Stimulated activated naive CD8-positive, alpha-beta T cell treated with anti-CD3 and anti-CD28 coated beads, Interleukin-15, amount 100 ng/mL, for 72 hours (primary cell): ENCODE results near the gene TYW1.
A peak's percentile ranks its signal among the peaks of the same experiment; 100 is the strongest.
"Not testable (repeated sequence)": the region's sequence is repeated elsewhere in the genome, so short reads cannot be mapped to it uniquely, and the experiment has no call there.

Experiments
- ATAC-seq: fragments of 150-1000 bp; cut with Tn5 transposase; 2 replicates; pipeline ENCODE4 v1.10.0; 2021; ENCODE audit warnings: mild to moderate bottlenecking, moderate library complexity
- DNase-seq, 2 donors: peaks; one replicate each; pipeline ENCODE4 v3.0.0; 2021 to 2022
- H3K27ac Mint-ChIP-seq, 2 donors: one replicate each; pipeline ENCODE4 v1.8.0; 2022; ENCODE audit warnings: mild to moderate bottlenecking in 2 of 2, mixed read lengths in 2 of 2, moderate library complexity in 2 of 2
- H3K27me3 Mint-ChIP-seq: one replicate; pipeline ENCODE4 v1.8.0; 2022; ENCODE audit warnings: mixed read lengths
- H3K4me1 Mint-ChIP-seq: one replicate; pipeline ENCODE4 v1.8.0; 2022; ENCODE audit warnings: mild to moderate bottlenecking, mixed read lengths
- H3K4me3 Mint-ChIP-seq, 2 donors: one replicate each; pipeline ENCODE4 v1.8.0; 2022; ENCODE audit warnings: mild to moderate bottlenecking in 2 of 2, mixed read lengths in 2 of 2, moderate library complexity in 1 of 2
- H3K9me3 Mint-ChIP-seq, 2 donors: one replicate each; pipeline ENCODE4 v1.8.0; 2022; ENCODE audit warnings: mixed read lengths in 2 of 2

Gene TYW1

GRCh38 chr7:67019562-67020390, 23.1 kb downstream of the TYW1 start:
- Mint-ChIP-seq H3K27me3 (no peaks in the 10 kb centered on the region), H3K27ac (no peak overlapping the region), H3K4me1 (no peaks in the 10 kb centered on the region), H3K9me3 (no peaks in the 10 kb centered on the region), H3K4me3 (no peak overlapping the region)
- DNase-seq = no peak
- peak; percentile 43 for ATAC-seq

GRCh38 chr7:67021260-67021659, 24.6 kb downstream of the TYW1 start:
- Mint-ChIP-seq H3K27me3 (no peaks in the 10 kb centered on the region), H3K9me3 (no peaks in the 10 kb centered on the region), H3K4me1 (no peaks in the 10 kb centered on the region), H3K4me3 (no peak overlapping the region), H3K27ac (no peak overlapping the region)
- DNase-seq (no peak), ATAC-seq (no peak)

DNA sequence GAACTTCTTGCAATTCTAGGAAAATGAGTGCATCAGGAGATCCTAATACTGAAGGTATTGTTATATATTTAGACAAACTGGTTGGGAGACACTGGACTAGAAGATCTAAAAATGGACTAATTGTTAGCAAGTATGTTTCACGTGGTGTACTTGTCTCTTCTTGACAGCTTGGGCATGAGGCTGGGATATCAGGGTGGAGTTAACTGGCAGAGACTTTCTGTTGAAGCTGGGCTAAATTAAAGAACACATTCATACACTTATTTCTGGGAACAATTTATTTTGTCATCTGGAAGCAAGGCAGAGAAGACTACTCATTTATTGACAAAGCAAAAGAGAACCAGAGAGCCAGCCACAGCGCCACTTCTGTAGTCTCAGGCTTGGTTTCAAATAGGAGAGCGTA, 25.9 kb downstream of the TYW1 start:
- no peak overlapping the region for H3K4me3 Mint-ChIP-seq
- H3K9me3 Mint-ChIP-seq = no peaks in the 10 kb centered on the region
- DNase-seq (no peak), ATAC-seq (no peak)
- H3K4me1 Mint-ChIP-seq = no peaks in the 10 kb centered on the region
- no peaks in the 10 kb centered on the region for H3K27me3 Mint-ChIP-seq
- no peak overlapping the region for H3K27ac Mint-ChIP-seq

DNA sequence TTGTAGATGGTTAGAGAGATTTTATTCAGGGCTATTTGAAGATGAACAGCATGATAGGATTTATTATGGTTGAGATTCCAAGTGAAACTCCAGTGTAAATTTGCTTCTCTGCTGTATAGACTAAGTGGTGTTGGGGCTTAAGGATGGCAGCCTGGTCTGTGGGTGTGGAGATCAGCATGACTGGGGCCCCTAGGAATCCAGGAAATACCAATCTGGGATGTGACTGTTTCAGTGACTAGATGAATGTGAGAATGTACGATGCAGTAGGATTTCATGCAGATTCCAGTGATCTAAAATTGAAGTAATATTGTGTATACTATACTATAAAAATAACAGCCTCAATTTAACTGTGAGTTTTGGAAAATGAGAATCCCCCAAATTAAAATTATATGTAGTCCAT, 28.8 kb downstream of the TYW1 start:
- not testable (repeated sequence) for H3K4me1 Mint-ChIP-seq, DNase-seq, ATAC-seq, H3K4me3 Mint-ChIP-seq, H3K27me3 Mint-ChIP-seq, H3K9me3 Mint-ChIP-seq, H3K27ac Mint-ChIP-seq

GRCh38 chr7:67031685-67032084, 35.1 kb downstream of the TYW1 start:
- not testable (repeated sequence) for ATAC-seq, DNase-seq, H3K9me3 Mint-ChIP-seq, H3K27ac Mint-ChIP-seq, H3K4me1 Mint-ChIP-seq, H3K4me3 Mint-ChIP-seq, H3K27me3 Mint-ChIP-seq

GRCh38 chr7:67033251-67033650, 36.6 kb downstream of the TYW1 start:
- Mint-ChIP-seq H3K4me1 (no peaks in the 10 kb centered on the region), H3K9me3 (no peaks in the 10 kb centered on the region), H3K27me3 (no peaks in the 10 kb centered on the region), H3K27ac (peak overlapping the region in 1 of 2 donors; percentile 34), H3K4me3 (no peak overlapping the region)
- no peak for ATAC-seq
- no peak for DNase-seq

- not testable (repeated sequence) for H3K4me3 Mint-ChIP-seq, ATAC-seq, H3K4me1 Mint-ChIP-seq, H3K27me3 Mint-ChIP-seq, DNase-seq, H3K27ac Mint-ChIP-seq, H3K9me3 Mint-ChIP-seq
Observed at GRCh38 chr7:67036432-67037395, 40.1 kb downstream of the TYW1 start.

- not testable (repeated sequence) for H3K4me3 Mint-ChIP-seq, H3K9me3 Mint-ChIP-seq, H3K4me1 Mint-ChIP-seq, ATAC-seq, H3K27ac Mint-ChIP-seq, H3K27me3 Mint-ChIP-seq, DNase-seq
Observed at GRCh38 chr7:67040832-67041231, 44.2 kb downstream of the TYW1 start.

DNA sequence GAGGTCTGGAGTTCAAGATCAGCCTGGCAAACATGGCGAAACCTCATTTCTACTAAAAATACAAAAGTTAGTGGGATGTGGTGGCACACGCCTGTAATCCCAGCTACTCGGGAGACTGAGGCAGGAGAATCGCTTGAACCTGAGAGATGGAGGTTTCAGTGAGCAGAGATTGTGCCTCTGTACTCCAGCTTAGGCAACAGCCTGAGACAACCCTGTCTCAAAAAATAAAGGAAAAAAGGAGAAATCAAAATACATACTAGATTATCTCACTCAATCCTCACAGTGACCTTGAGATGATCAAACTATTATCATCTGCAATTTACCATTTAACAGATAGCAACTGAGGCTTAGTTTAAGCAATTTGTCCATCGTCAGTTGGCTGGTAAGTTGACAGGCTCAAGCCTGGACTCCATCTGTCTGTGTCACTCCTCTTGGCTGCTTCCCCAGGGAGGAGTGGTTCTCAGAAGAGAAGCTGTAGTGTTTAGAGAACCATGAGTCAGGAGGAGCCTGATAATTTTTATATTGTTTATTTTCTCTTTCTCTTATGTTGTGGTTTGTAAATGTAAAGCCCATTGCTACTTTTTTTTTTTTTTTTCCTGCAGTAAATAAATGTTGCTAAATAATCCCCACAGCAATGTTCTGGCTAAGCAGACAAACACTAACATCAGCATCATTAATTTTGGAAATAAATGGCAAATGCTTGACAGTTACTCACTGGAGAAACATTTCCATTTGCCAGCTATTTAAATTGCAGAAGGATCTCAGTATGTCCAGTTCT, 46.3 kb downstream of the TYW1 start:
- H3K4me1 Mint-ChIP-seq, DNase-seq, H3K4me3 Mint-ChIP-seq, H3K27me3 Mint-ChIP-seq, ATAC-seq, H3K27ac Mint-ChIP-seq, H3K9me3 Mint-ChIP-seq: not testable (repeated sequence)

DNA sequence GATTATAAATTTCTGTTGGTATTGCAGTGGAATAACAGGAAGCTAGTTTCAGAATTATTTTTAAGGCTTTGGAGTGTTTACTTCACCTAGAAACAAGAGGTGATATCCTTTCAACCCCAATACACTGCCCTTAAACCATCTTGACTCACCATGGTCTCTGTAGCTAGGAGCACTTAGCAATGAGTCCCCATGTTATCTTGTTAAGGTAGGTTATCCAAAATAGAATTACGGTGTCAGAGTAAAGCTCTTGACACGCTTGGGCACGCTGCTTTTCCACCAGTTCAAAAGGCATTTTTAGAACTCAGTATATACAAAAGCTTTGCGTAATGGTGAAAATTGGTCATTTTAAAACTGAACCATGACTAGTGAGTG, 46.9 kb downstream of the TYW1 start:
- ATAC-seq, H3K27me3 Mint-ChIP-seq, H3K9me3 Mint-ChIP-seq, H3K4me3 Mint-ChIP-seq, DNase-seq, H3K4me1 Mint-ChIP-seq, H3K27ac Mint-ChIP-seq: not testable (repeated sequence)

DNA sequence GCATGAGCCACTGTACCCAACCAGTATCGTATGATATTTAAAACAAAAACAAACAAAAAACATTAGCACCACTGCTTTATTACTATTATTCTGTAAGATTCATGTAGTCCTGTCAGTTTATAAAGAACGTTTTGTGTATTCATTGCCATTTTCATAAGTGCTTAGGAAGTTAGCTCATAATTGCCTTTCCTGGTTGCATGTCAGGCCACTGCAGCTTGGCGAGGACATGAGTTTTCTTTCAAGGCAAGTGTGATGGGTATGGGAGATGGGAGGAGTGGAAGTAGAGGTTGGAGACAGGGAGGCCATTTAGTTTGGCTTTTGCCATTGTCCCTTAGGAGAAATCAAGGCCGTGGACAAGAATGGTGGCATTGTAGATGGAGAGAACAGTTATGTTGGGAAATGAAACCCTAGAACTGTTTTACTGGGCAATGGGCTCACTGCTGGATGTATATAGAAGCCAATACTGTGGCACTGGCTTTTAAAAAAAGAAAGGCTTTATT, 48.9 kb downstream of the TYW1 start:
- H3K4me1 Mint-ChIP-seq = no peaks in the 10 kb centered on the region
- no peak for DNase-seq
- no peaks in the 10 kb centered on the region for H3K9me3 Mint-ChIP-seq
- H3K27me3 Mint-ChIP-seq = no peaks in the 10 kb centered on the region
- no peak overlapping the region for H3K4me3 Mint-ChIP-seq
- H3K27ac Mint-ChIP-seq = peak overlapping the region in 1 of 2 donors; percentile 35
- ATAC-seq = no peak

DNA sequence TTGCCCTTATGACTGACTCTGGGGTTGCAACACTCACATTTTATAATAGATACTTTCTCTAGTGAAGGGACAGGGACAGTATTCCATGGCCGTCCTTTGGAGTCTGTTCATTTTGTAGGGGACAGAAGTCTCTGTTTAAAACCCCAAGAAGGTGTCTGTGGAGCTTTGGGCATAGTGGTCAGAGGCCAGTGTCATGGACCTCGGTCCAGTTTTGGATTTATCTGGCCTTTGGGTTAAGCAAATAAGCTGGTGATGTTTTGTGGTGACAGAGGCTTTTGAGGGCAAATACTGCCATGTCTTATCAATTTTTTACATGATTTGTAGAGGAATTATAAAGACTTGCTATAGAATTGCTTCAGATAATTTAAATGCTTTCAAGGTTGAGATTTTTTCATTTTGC, 50.2 kb downstream of the TYW1 start:
- H3K27me3 Mint-ChIP-seq, DNase-seq, H3K4me1 Mint-ChIP-seq, H3K4me3 Mint-ChIP-seq, H3K27ac Mint-ChIP-seq, H3K9me3 Mint-ChIP-seq, ATAC-seq: not testable (repeated sequence)

DNA sequence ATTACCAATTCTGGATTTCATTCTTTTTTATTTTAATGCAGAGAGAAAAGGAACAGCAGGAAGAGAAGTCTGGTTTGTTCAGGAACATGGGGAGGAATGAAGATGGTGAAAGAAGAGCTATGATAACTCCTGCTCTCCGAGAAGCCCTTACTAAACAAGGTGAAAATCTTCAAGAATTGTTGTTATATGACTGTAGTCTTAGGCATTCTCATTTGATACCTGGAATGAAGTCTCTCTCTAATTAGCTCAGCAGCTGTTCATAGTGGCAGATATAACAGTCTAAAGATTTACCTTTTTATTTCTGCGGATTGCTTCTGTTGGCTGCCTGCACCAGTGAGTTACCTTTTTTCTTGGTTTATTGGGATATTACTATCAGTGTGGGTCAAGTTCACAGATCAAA, 53.3 kb downstream of the TYW1 start:
- H3K4me1 Mint-ChIP-seq = peaks cover 22% of the 10 kb centered on the region
- H3K9me3 Mint-ChIP-seq, H3K27me3 Mint-ChIP-seq, ATAC-seq, H3K4me3 Mint-ChIP-seq, DNase-seq: not testable (repeated sequence)
- H3K27ac Mint-ChIP-seq = peak overlapping the region in 1 of 2 donors; percentile 25

- H3K27me3 Mint-ChIP-seq, H3K9me3 Mint-ChIP-seq, DNase-seq, H3K27ac Mint-ChIP-seq, H3K4me3 Mint-ChIP-seq, ATAC-seq: not testable (repeated sequence)
- peaks cover 22% of the 10 kb centered on the region for H3K4me1 Mint-ChIP-seq
Observed at GRCh38 chr7:67052161-67052560, 55.5 kb downstream of the TYW1 start.

- DNase-seq (no peak), ATAC-seq (no peak)
- H3K4me3 Mint-ChIP-seq = no peak overlapping the region
- no peaks in the 10 kb centered on the region for H3K9me3 Mint-ChIP-seq
- H3K27ac Mint-ChIP-seq = no peak overlapping the region
- H3K27me3 Mint-ChIP-seq = no peaks in the 10 kb centered on the region
- H3K4me1 Mint-ChIP-seq = peaks cover 14% of the 10 kb centered on the region
Observed at GRCh38 chr7:67056683-67057082, 60.0 kb downstream of the TYW1 start.
